H9 (cell line): ENCODE measurements around the gene S1PR3. TPM values are rescaled to one million over a fixed set of nuclear protein-coding genes. Genes with fewer than 3 reads are reported as not detected.

Experiments
- DNase-seq: peaks from one replicate; pipeline ENCODE4 v3.0.0-alpha.2; 2017
- H2AFZ ChIP-seq: one replicate; pipeline ENCODE4 v1.6.1; 2013; ENCODE audit warnings: mild to moderate bottlenecking, low read length, control low read depth, moderate library complexity
- H2AK5ac ChIP-seq: 2 replicates; pipeline ENCODE4 v1.6.1; 2013; ENCODE audit warnings: low read length, control low read depth, mixed read lengths; ENCODE audit not compliant: insufficient read length
- H2BK120ac ChIP-seq: one replicate; pipeline ENCODE4 v1.6.1; 2013; ENCODE audit warnings: low read depth, mild to moderate bottlenecking, low read length, control low read depth, inconsistent platforms; ENCODE audit not compliant: poor library complexity, severe bottlenecking
- H2BK12ac ChIP-seq: 2 replicates; pipeline ENCODE4 v1.6.1; 2013; ENCODE audit warnings: low read length, control low read depth, mixed read lengths, low read depth; ENCODE audit not compliant: insufficient read length
- H2BK15ac ChIP-seq: 2 replicates; pipeline ENCODE4 v1.6.1; 2013; ENCODE audit warnings: low read depth, low read length, control low read depth
- H2BK20ac ChIP-seq: one replicate; pipeline ENCODE4 v1.6.1; 2013; ENCODE audit warnings: low read depth, mild to moderate bottlenecking, low read length, control low read depth, inconsistent platforms; ENCODE audit not compliant: poor library complexity, severe bottlenecking
- H2BK5ac ChIP-seq: 2 replicates; pipeline ENCODE4 v1.6.1; 2013; ENCODE audit warnings: low read length, control low read depth, mixed read lengths; ENCODE audit not compliant: insufficient read length
- H3K14ac ChIP-seq: 2 replicates; pipeline ENCODE4 v1.6.1; 2013; ENCODE audit warnings: low read length, control low read depth; ENCODE audit not compliant: insufficient read depth
- H3K18ac ChIP-seq: 2 replicates; pipeline ENCODE4 v1.6.1; 2013; ENCODE audit warnings: low read depth, mild to moderate bottlenecking, mixed read lengths, low read length, control low read depth; ENCODE audit not compliant: insufficient read length
- H3K23ac ChIP-seq: 2 replicates; pipeline ENCODE4 v1.6.1; 2013; ENCODE audit warnings: low read length, control low read depth, mixed read lengths, low read depth; ENCODE audit not compliant: insufficient read length
- H3K23me2 ChIP-seq: 2 replicates; pipeline ENCODE4 v1.6.1; 2013; ENCODE audit warnings: low read depth, mild to moderate bottlenecking, mixed read lengths, low read length, control low read depth; ENCODE audit not compliant: insufficient read length, poor library complexity, severe bottlenecking
- H3K27ac ChIP-seq: 2 replicates; pipeline ENCODE4 v1.5.1; 2013; ENCODE audit warnings: low read length, control low read depth, mixed read lengths, low read depth; ENCODE audit not compliant: insufficient read length
- H3K27me3 ChIP-seq: 2 replicates; pipeline ENCODE4 v1.6.1; 2013; ENCODE audit warnings: low read length, control low read depth, inconsistent platforms; ENCODE audit not compliant: insufficient read depth
- H3K4ac ChIP-seq: 2 replicates; pipeline ENCODE4 v1.6.1; 2013; ENCODE audit warnings: low read depth, mild to moderate bottlenecking, control low read depth, inconsistent platforms, low read length, moderate library complexity
- H3K4me1 ChIP-seq: 2 replicates; pipeline ENCODE4 v1.6.1; 2013; ENCODE audit warnings: low read length, control low read depth, inconsistent platforms; ENCODE audit not compliant: insufficient read depth
- H3K4me2 ChIP-seq: 2 replicates; pipeline ENCODE4 v1.6.1; 2013; ENCODE audit warnings: low read length, control low read depth, mixed read lengths; ENCODE audit not compliant: insufficient read length, insufficient read depth
- H3K56ac ChIP-seq: 2 replicates; pipeline ENCODE4 v1.6.1; 2013; ENCODE audit warnings: low read depth, mild to moderate bottlenecking, mixed read lengths, low read length, control low read depth; ENCODE audit not compliant: insufficient read length
- H3K79me1 ChIP-seq: 2 replicates; pipeline ENCODE4 v1.6.1; 2013; ENCODE audit warnings: low read depth, mild to moderate bottlenecking, moderate library complexity, low read length, control low read depth, inconsistent platforms; ENCODE audit not compliant: insufficient read depth, poor library complexity, severe bottlenecking
- H3K79me2 ChIP-seq: 2 replicates; pipeline ENCODE4 v1.6.1; 2013; ENCODE audit warnings: low read length, control low read depth, inconsistent platforms; ENCODE audit not compliant: insufficient read depth
- H3K9ac ChIP-seq: 2 replicates; pipeline ENCODE4 v1.6.1; 2013; ENCODE audit warnings: low read length, control low read depth, mixed read lengths; ENCODE audit not compliant: insufficient read length; ENCODE audit errors: extremely low read depth
- H3K9me3 ChIP-seq: one replicate; pipeline ENCODE4 v1.6.1; 2013; ENCODE audit warnings: low read depth, low read length, inconsistent platforms; ENCODE audit not compliant: control insufficient read depth
- H3T11ph ChIP-seq: one replicate; pipeline ENCODE4 v1.6.1; 2013; ENCODE audit warnings: mild to moderate bottlenecking, low read length, control low read depth, inconsistent platforms
- H4K20me1 ChIP-seq: one replicate; pipeline ENCODE4 v1.6.1; 2013; ENCODE audit not compliant: control insufficient read depth, insufficient read length, insufficient read depth
- H4K5ac ChIP-seq: 2 replicates; pipeline ENCODE4 v1.6.1; 2013; ENCODE audit warnings: low read depth, mild to moderate bottlenecking, mixed read lengths, low read length, control low read depth; ENCODE audit not compliant: insufficient read length
- H4K8ac ChIP-seq: replicated peaks from 2 replicates; pipeline ENCODE4 v1.6.1; 2013; ENCODE audit warnings: low read length, control low read depth, mixed read lengths, low read depth; ENCODE audit not compliant: insufficient read length
- H4K91ac ChIP-seq: 2 replicates; pipeline ENCODE4 v1.6.1; 2013; ENCODE audit warnings: low read depth, mild to moderate bottlenecking, moderate library complexity, mixed read lengths, low read length, control low read depth; ENCODE audit not compliant: insufficient read length
- H3K27ac Mint-ChIP-seq, 3 experiments: 2 replicates in 2 of 3; 3 replicates in 1 of 3; pipeline ENCODE4 v1.8.0; 2020 to 2021; ENCODE audit warnings: mixed read lengths in 3 of 3, mild to moderate bottlenecking in 1 of 3, moderate library complexity in 1 of 3
- H3K27me3 Mint-ChIP-seq: 2 replicates; pipeline ENCODE4 v1.8.0; 2021; ENCODE audit warnings: low read depth, mild to moderate bottlenecking, moderate library complexity, mixed read lengths
- H3K36me3 Mint-ChIP-seq, 3 experiments: 2 replicates in 2 of 3; 3 replicates in 1 of 3; pipeline ENCODE4 v1.8.0; 2020 to 2021; ENCODE audit warnings: low read depth in 3 of 3, mixed read lengths in 3 of 3; ENCODE audit not compliant: insufficient read depth in 1 of 3
- H3K4me1 Mint-ChIP-seq, 2 experiments: 2 replicates each; pipeline ENCODE4 v1.8.0; 2020; ENCODE audit warnings: mixed read lengths in 2 of 2
- H3K4me3 Mint-ChIP-seq, 2 experiments: 2 replicates in 1 of 2; 3 replicates in 1 of 2; pipeline ENCODE4 v1.8.0; 2020 to 2021; ENCODE audit warnings: mild to moderate bottlenecking in 2 of 2, mixed read lengths in 2 of 2, moderate library complexity in 1 of 2
- H3K9me3 Mint-ChIP-seq, 2 experiments: 2 replicates in 1 of 2; 3 replicates in 1 of 2; pipeline ENCODE4 v1.8.0; 2020; ENCODE audit warnings: mild to moderate bottlenecking in 2 of 2, mixed read lengths in 2 of 2, moderate library complexity in 1 of 2
- WGBS: extraction: QIAGEN DNeasy Blood & Tissue Kit; methylation state at CpG from one replicate; pipeline ENCODE4 v1.1.7; 2013; ENCODE audit warnings: missing lambda C conversion rate, low lambda C conversion rate, mixed read lengths; ENCODE audit not compliant: insufficient read length; ENCODE audit errors: extremely low coverage; 5-methylcytosine and 5-hydroxymethylcytosine counted together
- total RNA-seq: library from RNA; stranded (reverse); gene quantifications from 2 replicates; pipeline ENCODE4 v1.2.1, GENCODE V29; 2021
- TF ChIP-seq, protein P1 (sequence below): fragments of 200-600 bp; sonication (generic); conservative IDR thresholded peaks from 3 replicates; pipeline ENCODE4 v1.8.0; 2021; ENCODE audit warnings: antibody characterized with exemption, mild to moderate bottlenecking

S1PR3 gene
- total RNA-seq, 1 experiment from 2014 or later: 3.3 TPM

GRCh38 chr9:88952086-88952615 is 39.1 kb upstream of the S1PR3 start:
- no peak overlapping the region for H2BK12ac ChIP-seq
- H4K20me1 ChIP-seq: no peaks in the 10 kb centered on the region
- H3K27ac ChIP-seq: no peak overlapping the region
- TF ChIP-seq, protein P1, sequence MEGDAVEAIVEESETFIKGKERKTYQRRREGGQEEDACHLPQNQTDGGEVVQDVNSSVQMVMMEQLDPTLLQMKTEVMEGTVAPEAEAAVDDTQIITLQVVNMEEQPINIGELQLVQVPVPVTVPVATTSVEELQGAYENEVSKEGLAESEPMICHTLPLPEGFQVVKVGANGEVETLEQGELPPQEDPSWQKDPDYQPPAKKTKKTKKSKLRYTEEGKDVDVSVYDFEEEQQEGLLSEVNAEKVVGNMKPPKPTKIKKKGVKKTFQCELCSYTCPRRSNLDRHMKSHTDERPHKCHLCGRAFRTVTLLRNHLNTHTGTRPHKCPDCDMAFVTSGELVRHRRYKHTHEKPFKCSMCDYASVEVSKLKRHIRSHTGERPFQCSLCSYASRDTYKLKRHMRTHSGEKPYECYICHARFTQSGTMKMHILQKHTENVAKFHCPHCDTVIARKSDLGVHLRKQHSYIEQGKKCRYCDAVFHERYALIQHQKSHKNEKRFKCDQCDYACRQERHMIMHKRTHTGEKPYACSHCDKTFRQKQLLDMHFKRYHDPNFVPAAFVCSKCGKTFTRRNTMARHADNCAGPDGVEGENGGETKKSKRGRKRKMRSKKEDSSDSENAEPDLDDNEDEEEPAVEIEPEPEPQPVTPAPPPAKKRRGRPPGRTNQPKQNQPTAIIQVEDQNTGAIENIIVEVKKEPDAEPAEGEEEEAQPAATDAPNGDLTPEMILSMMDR: no peak
- H3K4me1 Mint-ChIP-seq: peaks cover 11 to 19% of the 10 kb centered on the region in 2 experiments
- no peak overlapping the region for H4K5ac ChIP-seq
- no peak overlapping the region for H3K14ac ChIP-seq
- no peak for DNase-seq
- H2BK120ac ChIP-seq: no peak overlapping the region
- no peak overlapping the region for H3K27ac Mint-ChIP-seq
- H2BK5ac ChIP-seq: no peak overlapping the region
- no peak overlapping the region for H2BK20ac ChIP-seq
- no peak overlapping the region for H3K4ac ChIP-seq
- H3K23me2 ChIP-seq: no peaks in the 10 kb centered on the region
- H3K36me3 Mint-ChIP-seq: no peaks in the 10 kb centered on the region
- H3K4me3 Mint-ChIP-seq: no peak overlapping the region
- no peak overlapping the region for H3K56ac ChIP-seq
- no peaks in the 10 kb centered on the region; the same call in none of the 2 replicates for H3K27me3 Mint-ChIP-seq
- H3K79me2 ChIP-seq: no peaks in the 10 kb centered on the region
- no peak overlapping the region for H3K4me2 ChIP-seq
- H2BK15ac ChIP-seq: no peak overlapping the region
- no peak overlapping the region for H3K18ac ChIP-seq
- no peak overlapping the region for H3T11ph ChIP-seq
- H3K9ac ChIP-seq: no peak overlapping the region
- no peaks in the 10 kb centered on the region for H3K9me3 Mint-ChIP-seq
- H4K91ac ChIP-seq: no peak overlapping the region
- no peak overlapping the region for H2AFZ ChIP-seq
- no peak overlapping the region for H2AK5ac ChIP-seq
- H3K27me3 ChIP-seq: no peaks in the 10 kb centered on the region
- no peak overlapping the region for H3K23ac ChIP-seq
- H3K4me1 ChIP-seq: no peaks in the 10 kb centered on the region; the same call in 1 of the 2 replicates
- no CpG with 5 or more reads among the region's 2 CpGs for WGBS
- no peaks in the 10 kb centered on the region for H3K79me1 ChIP-seq
- H4K8ac ChIP-seq: no peak overlapping the region
- no peaks in the 10 kb centered on the region for H3K9me3 ChIP-seq
